DND-41 (cell line): ENCODE measurements around the gene KRT79.

ENCODE experiments used
- CTCF ChIP-seq: IDR thresholded peaks from 2 replicates; pipeline ENCODE4 v1.5.1; 2012; ENCODE audit warnings: borderline replicate concordance, low read length, moderate library complexity, mild to moderate bottlenecking; ENCODE audit not compliant: poor library complexity, severe bottlenecking; ENCODE audit errors: extremely low read depth
- EZH2 ChIP-seq: IDR thresholded peaks from 3 replicates; pipeline ENCODE4 v1.6.1; 2012; ENCODE audit warnings: borderline replicate concordance, low read depth, mild to moderate bottlenecking, moderate library complexity, low read length, inconsistent platforms; ENCODE audit not compliant: severe bottlenecking

DNA sequence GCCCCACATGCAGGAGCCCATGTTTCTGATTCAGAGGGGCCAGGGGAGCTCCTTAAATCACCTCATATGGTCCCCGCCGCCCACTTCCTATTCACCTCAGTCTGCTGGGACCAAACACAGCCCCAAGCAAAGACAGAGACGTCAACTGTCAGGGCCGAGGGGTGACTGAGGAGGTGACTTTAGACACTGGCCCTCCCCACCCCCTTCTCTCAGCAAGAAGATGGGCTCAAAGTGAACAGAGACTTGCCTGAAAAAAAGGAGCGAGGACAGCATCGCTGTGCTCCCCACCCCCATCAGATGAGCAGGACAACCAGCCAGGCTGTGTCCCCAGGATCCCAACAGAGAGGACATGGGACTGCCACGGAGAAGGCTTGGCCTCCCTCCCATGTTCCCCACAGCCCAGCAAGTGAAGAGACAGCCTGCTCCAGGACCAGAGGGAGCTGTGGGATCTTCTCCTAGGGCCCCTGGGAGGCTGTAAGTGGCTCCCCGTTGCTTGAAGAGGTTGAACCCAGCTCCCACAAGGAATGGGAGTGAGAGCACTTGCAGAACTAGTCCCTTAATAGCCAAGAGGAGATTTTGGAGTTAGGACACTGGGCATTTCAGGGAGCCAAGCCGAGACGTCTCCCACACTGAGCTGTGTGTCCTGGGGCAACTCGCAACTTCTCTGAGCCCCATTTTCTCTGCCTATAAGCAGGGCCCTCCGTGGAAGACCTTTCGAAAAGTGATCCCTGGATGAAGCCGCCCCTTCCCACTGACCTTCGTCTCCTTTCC, 1.3 kb upstream of the KRT79 start:
- no peak for TF ChIP-seq EZH2
- no peak for TF ChIP-seq CTCF
